Breast epithelium (tissue), 3 donors: Measurements from ENCODE around the gene FAM163A.

Experiments
- POLR2AphosphoS5 ChIP-seq, 3 donors: sonication (generic); formaldehyde crosslinking; IDR thresholded peaks; one replicate each; pipeline ENCODE4 v1.6.1; 2017; ENCODE audit warnings: antibody characterized with exemption in 3 of 3
- TF ChIP-seq, protein P1 (sequence below), 3 donors: fragments of 450-650 bp; IDR thresholded peaks; one replicate each; pipeline ENCODE4 v1.5.1; 2016 to 2017; ENCODE audit warnings: antibody characterized with exemption in 3 of 3, mild to moderate bottlenecking in 3 of 3, moderate library complexity in 3 of 3

GRCh38 chr1:179807291-179807690 lies 64.2 kb downstream of the FAM163A start:
- TF ChIP-seq, protein P1, sequence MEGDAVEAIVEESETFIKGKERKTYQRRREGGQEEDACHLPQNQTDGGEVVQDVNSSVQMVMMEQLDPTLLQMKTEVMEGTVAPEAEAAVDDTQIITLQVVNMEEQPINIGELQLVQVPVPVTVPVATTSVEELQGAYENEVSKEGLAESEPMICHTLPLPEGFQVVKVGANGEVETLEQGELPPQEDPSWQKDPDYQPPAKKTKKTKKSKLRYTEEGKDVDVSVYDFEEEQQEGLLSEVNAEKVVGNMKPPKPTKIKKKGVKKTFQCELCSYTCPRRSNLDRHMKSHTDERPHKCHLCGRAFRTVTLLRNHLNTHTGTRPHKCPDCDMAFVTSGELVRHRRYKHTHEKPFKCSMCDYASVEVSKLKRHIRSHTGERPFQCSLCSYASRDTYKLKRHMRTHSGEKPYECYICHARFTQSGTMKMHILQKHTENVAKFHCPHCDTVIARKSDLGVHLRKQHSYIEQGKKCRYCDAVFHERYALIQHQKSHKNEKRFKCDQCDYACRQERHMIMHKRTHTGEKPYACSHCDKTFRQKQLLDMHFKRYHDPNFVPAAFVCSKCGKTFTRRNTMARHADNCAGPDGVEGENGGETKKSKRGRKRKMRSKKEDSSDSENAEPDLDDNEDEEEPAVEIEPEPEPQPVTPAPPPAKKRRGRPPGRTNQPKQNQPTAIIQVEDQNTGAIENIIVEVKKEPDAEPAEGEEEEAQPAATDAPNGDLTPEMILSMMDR (IDR thresholded peaks at IDR 0.05), result no peak
- TF ChIP-seq POLR2AphosphoS5 (IDR thresholded peaks at IDR 0.05), result no peak
